Muscle of arm (tissue), 14 donors: ENCODE data around the gene MRPL39. TPM values are rescaled to one million over a fixed set of nuclear protein-coding genes. Genes with fewer than 3 reads are reported as not detected.
"Not testable (repeated sequence)": the region's sequence is repeated elsewhere in the genome, so short reads cannot be mapped to it uniquely, and the experiment has no call there.

Source experiments
- DNase-seq: peaks from one replicate; pipeline ENCODE4 v3.0.0-alpha.2; 2013
- long read RNA-seq, 11 donors: transcript quantifications; one replicate each; lab custom pipeline, GENCODE V29; 2026
- polyA plus RNA-seq, 12 donors: library from polyadenylated mRNA; unstranded; fragments of 120-200 nt; gene quantifications; one replicate each; pipeline ENCODE4 v1.2.1, GENCODE V29; 2013; ENCODE audit not compliant: insufficient read length in 12 of 12

MRPL39 gene
- 10 to 100 TPM in 11 of 12 donors, not detected in 1; 24.6 to 37.5 (median 33.2) TPM for polyA plus RNA-seq
- long read RNA-seq, donor 1, transcript MRPL39-202 (10 exons, 1,110 nt), result major isoform, 23 of 23 reads
- long read RNA-seq, donor 1, partial matches to known transcripts, result 0 of 23 reads
- long read RNA-seq, donor 1, other reads (novel, unspliced or antisense), result 0 of 23 reads
- long read RNA-seq, donor 2, transcript MRPL39-202 (10 exons, 1,110 nt), result major isoform, 21 of 21 reads
- long read RNA-seq, donor 2, partial matches to known transcripts, result 0 of 21 reads
- long read RNA-seq, donor 2, other reads (novel, unspliced or antisense), result 0 of 21 reads
- long read RNA-seq, donor 3, transcript MRPL39-202 (10 exons, 1,110 nt), result major isoform, 19 of 19 reads
- long read RNA-seq, donor 3, partial matches to known transcripts, result 0 of 19 reads
- long read RNA-seq, donor 3, other reads (novel, unspliced or antisense), result 0 of 19 reads
- long read RNA-seq, donor 4, transcript MRPL39-202 (10 exons, 1,110 nt), result major isoform, 10 of 10 reads
- long read RNA-seq, donor 4, partial matches to known transcripts, result 0 of 10 reads
- long read RNA-seq, donor 4, other reads (novel, unspliced or antisense), result 0 of 10 reads
- long read RNA-seq, donor 5, transcript MRPL39-202 (10 exons, 1,110 nt), result major isoform, 20 of 20 reads
- long read RNA-seq, donor 5, partial matches to known transcripts, result 0 of 20 reads
- long read RNA-seq, donor 5, other reads (novel, unspliced or antisense), result 0 of 20 reads
- long read RNA-seq, donor 6, transcript MRPL39-202 (10 exons, 1,110 nt), result major isoform, 10 of 10 reads
- long read RNA-seq, donor 6, partial matches to known transcripts, result 0 of 10 reads
- long read RNA-seq, donor 6, other reads (novel, unspliced or antisense), result 0 of 10 reads
- long read RNA-seq, donor 7, transcript MRPL39-202 (10 exons, 1,110 nt), result major isoform, 9 of 9 reads
- long read RNA-seq, donor 7, partial matches to known transcripts, result 0 of 9 reads
- long read RNA-seq, donor 7, other reads (novel, unspliced or antisense), result 0 of 9 reads
- long read RNA-seq, donor 8, transcript MRPL39-202 (10 exons, 1,110 nt), result major isoform, 22 of 62 reads
- long read RNA-seq, donor 8, partial matches to known transcripts, result 23 of 62 reads
- long read RNA-seq, donor 8, other reads (novel, unspliced or antisense), result 17 of 62 reads
- long read RNA-seq, donor 9, transcript MRPL39-202 (10 exons, 1,110 nt), result major isoform, 6 of 6 reads
- long read RNA-seq, donor 9, partial matches to known transcripts, result 0 of 6 reads
- long read RNA-seq, donor 9, other reads (novel, unspliced or antisense), result 0 of 6 reads
- long read RNA-seq, donor 10, transcript MRPL39-202 (10 exons, 1,110 nt), result major isoform, 14 of 14 reads
- long read RNA-seq, donor 10, partial matches to known transcripts, result 0 of 14 reads
- long read RNA-seq, donor 10, other reads (novel, unspliced or antisense), result 0 of 14 reads
- long read RNA-seq, donor 11, transcript MRPL39-202 (10 exons, 1,110 nt), result major isoform, 18 of 18 reads
- long read RNA-seq, donor 11, partial matches to known transcripts, result 0 of 18 reads
- long read RNA-seq, donor 11, other reads (novel, unspliced or antisense), result 0 of 18 reads

DNA sequence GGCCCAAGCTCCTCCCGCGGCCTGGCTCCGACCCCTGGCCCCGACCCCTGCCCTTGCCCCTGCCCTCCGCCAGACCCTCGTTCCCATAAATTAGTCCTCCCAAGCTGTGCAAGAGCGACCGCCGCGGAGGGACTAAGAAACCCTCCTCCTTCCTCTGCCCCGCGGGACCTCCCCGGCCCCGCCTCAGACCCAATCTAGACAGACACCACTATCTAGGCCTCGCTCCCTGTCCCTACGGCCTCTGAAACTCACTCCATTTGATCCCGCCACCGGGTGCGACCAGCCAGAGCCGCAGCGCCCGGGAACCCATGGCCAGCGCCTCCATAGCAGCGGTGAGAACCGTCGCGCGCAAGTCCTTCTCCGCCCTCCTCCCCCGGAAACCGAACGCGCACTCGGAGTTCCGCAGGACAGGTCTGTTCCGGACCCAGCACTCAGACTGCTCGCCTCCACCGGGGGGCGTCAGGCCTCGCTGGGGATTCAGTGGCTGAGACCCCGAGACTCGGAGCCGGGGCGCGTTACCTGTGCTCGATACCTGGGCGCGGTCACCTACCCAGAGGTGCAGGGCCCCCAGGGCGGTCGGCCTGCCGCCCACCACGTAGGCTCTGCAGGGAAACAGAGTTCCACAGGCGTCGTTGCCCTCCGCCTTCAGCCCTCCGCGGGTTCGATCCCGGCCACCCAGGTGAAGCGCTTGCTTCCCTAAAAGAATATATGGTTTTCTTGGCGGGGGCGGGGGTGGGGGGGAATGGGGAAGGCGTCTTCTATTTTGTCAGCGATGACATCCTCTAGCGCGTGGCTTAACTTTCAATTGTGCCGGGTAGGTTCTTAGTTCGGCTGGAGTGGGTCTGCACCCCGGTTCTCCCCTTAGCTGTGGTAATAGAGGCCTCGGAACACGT, at the start of gene MRPL39:
TSS of gene MRPL39 (minus strand) at position 331 of the 893 bp plus-strand sequence. CDS start at position 325, 6 bp downstream.
- DNase-seq, result peak; percentile 91

DNA sequence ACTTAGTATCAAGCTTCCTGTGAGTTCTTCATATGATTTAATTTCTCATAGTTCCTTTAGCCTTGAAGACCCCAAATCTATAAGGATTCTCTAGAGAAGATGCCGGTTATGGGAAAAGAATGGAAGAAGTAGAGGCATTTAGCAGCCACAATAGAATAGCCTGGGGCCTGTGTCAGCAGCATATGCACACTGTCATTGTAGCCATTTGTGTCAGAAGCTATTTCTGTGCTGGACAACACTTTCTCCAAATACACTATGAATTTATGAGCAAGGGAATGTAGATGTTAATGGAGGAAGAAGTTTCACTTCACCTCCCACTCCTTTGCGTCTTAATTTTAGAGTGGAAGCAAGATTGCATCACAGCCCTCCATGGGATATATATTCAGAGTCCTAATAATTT, 49.1 kb upstream of the MRPL39 start:
- no peak for DNase-seq

DNA sequence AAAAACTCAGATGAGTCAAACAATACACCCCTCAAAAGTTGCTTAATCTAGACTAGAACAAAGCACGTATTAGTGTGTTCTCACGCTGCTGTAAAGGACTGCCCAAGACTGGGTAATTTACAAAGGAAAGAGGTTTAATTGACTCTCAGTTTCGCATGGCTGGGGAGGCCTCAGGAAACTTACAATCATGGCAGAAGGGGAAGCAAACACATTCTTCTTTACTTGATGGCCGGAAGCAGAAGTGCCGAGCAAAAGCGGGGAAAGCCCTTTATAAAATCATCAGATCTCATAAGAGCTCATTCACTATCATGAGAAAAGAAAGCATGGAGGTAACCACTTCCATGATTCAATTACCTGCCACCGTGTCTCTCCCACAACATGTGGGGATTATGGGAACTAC, 41.9 kb upstream of the MRPL39 start:
- DNase-seq, result no peak

DNA sequence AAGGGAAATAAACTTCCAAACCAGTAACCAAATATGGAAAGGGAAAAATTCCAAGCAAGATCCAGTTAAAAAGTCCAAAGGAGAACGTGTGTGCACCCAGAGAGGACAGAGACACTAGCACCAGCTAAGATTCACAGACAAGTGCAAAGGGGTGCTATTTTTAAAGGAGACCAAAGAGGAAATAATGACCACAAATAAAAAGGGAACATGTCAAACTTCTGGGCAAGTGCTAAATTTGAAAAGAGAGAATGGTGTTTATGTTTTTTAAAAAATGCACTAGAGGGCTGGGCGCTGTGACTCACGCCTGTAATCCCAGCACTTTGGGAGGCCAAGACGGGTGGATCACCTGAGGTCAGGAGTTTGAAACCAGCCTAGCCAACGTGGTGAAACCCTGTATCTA, 40.4 kb upstream of the MRPL39 start:
- no peak for DNase-seq

DNA sequence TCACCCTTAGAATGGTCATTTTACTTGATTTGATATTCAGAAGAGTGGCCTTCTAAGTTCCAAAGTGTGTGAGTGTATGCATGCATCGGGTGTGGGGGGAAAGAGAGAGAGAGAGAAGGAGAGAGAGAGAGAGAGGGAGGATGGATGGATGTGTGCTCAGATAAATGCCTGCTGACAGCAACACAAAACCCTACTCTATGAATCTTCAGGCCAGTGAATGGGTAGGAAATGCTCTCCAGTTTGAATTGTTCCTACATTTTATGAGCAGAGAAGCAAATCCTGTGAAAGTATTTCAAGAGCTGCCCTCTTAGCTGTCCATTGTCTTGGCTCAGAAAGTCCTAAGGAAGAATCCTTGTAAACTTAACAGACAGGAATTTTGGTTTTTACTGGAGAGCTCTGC, 39.2 kb upstream of the MRPL39 start:
- DNase-seq, result no peak

DNA sequence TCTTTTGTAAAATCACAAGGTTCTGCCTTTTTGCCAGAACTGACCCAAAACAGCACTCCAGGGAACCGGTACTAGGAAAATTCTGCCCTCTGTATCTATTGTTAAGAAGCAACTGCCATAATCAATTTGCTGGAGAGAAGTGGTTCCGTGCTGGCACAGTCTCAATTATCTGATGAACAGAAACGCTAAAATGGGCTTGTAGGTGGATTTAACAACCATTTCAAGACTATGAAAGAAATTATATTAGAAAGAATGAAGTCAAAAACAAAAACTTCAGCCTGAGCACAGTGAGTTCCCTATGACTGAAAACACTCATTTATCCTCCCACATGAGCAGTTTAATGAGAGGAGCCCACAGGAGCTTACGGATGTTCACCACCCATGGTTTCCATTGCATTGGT, 36.2 kb upstream of the MRPL39 start:
- no peak for DNase-seq

DNA sequence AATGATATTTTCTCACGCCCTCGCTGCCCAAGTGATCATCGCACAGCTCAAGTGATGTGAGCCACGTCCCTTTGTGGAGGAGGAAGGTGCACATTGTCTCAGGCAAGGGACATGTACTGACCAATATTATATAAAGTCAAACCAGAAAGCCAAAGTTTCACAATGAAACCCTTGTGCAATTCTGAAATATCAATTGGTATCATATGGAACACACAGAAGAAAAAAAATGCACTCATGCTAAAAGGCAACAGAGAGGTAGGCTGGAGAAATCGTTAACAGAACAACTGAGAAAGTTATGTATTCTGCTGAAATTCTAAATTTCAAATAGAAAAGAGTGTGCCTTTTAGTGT, 33.6 kb upstream of the MRPL39 start:
- peak; percentile 2 for DNase-seq

DNA sequence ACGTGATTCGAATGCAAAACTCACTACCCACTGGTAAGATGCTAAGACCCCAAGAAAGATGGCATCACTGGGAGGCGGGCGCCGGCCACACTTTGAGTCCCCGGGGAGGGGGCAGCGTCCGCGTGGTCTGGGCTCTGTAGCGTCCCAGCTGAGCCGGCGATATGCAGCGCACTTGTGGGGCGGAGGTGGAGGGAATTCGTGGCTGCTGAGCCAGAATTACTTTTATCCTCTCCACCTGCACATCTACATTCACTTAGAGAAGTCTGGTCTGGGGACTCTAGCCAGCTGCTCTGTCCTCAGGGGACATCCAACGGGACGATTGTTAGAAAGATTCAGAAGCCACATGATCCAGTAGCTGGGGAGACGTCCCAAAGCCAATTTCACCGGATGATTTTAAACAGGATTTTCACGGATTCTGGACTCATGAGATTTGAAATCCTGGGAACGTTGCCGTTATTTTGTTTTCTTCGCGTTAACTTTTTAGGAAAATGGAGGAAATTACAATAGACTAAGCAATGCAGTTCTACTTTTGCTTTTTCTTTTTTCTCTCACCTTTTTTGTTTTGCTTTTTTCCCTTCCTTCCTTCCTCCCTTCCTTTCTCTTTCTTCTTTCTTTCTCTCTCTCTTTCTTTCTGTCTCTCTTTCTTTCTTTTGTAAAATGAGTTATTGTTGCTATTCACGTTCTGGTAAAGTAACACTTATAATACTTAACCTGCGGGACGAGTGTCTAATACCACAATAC, 33.1 kb upstream of the MRPL39 start:
- DNase-seq, result peak; percentile 42

DNA sequence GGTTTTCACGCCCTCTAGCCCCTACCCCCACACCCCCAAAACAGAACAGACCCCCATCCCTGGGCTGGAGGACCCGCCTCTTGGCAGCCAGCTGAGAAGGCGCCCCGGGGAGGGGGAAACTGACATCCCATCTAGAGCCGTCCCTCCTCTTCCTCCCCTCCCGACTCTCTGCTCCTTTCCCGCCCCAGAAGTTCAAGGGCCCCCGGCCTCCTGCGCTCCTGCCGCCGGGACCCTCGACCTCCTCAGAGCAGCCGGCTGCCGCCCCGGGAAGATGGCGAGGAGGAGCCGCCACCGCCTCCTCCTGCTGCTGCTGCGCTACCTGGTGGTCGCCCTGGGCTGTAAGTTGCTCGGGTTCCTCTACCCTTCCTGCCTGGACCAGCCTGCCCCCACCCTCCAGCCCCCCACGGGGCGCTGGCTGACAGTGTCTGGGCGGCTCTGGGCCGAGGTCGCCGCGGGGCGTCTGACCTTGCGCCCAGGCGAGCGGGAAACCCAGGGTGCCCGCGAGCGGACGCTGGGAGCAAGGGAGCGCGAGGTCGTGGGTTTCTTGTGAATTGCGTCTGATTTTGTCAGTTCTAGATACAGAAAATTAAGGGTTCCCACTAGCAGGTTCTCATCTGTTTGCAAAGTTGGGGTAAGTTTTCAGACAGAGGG, 32.4 kb upstream of the MRPL39 start:
- peak; percentile 37 for DNase-seq

DNA sequence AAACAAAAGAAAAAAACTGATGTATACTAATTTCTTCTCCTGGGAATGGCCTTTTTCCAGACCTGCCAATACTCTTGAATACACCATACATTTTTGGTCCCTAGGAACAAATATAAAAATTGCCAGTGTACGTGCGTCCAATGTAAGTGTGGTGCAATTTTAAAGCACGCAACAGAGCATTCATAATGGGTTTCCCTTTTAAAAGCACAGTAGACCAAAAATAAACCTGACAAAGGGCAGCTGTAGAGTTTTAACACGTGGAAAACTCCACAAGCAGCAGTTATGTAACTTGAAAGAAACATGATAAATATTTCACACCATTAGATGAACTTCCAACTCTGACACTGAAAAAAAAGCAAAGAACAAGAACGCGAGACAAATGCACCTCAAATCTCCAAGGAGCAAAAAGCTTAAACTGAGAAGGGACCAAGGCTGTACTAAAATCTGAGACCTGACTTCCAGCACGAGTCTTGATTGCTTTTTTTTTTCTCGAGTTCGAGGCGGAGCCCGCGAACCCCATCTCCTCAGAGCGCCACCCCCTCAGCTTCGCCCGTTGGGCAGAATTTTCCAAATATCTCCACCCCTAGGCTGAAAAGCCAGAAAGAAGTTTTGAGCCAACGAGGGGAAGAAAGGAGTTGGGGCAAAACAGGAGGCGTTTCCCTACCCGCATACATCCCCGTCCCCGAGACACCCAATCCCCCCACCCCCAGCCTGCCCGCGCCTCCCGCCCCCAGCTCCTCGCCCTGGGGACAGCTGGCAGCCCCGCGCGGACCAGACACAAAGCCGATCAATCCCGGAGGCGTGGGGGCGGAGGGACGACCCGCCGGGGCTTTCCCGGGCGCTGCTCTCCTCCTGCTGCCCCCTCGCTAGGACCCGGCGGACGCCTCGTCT, 31.6 kb upstream of the MRPL39 start, which contains the start of gene JAM2:
TSS of gene JAM2 (plus strand) at position 599 of the 891 bp plus-strand sequence. CDS start 564 bp downstream, outside the sequence.
- DNase-seq, result peak; percentile 52

DNA sequence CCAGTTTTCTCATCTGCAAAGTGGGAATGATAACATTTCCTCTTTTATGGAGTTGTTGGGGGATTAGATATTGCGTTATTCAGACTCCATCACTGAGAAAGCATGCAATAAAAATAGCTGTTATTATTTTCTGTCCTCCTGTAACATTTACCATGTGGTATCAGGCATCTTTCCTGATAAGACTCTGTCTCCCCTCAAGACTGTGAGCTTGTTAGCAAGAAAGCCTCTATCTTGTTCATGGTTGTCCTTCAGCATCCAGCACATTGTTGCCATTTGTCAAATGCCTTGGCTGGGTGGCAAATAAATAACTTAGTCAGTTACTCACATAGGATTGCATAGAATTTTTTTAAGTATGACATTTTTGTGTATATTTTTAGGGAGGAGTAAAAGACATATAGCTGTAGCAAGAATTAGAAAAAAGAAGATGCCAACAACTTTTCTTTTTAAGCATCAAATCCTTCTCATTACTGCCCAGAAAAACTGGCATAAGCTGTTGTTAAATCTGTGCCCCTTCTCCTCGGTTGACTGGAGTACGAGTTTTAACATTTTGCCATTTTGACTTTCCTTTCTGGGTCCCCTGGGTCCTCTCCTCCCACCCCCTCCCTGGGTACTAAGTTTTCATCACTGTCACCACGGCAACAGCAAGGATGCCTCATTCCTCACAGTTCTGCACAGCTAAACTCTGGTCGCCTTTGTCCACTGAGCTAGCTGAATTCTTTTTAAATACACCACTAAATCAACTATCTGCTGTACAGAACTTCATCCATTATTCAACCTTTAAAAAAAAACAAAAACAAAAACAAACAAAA, 30.8 kb upstream of the MRPL39 start:
- peak; percentile 8 for DNase-seq

DNA sequence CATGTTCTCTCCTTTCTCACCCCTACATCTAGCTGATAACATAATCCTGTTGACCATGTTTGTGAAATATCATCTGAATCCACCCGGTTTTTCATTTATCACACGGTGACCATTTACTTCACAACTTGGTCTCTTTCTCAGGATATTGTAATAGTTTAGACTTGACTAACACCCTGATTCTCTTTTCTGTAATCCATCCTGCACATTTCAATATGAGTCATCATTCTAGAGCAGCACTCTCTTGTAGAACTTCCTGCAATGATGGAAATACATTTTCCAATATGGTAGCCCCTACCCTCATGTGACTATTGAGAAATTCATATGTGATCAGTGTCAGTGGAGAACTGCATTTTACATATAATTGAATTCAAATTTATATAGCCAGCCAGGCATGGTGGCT, 29.4 kb upstream of the MRPL39 start:
- no peak for DNase-seq

DNA sequence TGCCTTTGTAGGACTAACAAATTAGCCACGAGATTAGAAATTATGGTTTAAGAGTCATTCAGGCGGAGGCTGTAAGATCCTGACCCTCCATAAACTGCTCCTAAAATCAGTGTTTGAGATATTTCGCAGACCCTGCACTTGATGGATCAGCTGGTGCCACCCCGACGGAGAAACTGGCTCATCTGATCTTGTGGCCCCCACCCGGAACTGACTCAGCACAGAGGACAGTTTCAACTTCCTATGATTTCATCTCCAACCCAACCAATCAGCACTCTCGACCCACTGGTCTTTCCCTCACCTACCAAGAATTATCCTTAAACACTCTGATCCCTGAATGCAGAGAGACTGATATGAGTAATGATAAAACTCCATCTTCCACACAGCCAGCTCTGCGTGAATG, 28.0 kb upstream of the MRPL39 start:
- DNase-seq, result no peak

DNA sequence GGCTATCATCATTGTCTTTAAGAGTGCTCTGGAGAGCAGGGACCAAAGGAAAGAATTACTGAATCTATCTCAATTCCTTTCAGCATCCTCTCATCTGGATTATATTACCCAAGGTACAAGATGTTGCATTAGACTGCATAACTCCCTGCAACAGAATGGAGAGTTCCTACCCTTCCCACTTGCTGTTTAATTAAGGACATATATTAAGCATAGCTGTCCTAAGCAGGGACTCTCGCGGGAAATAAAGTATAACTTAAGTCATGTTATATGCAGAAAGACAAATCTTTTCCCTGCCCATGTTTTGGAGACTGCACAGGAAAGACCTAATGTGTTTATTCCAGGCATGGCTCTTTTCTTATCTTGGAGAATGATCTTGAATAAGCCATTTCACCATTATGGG, 25.0 kb upstream of the MRPL39 start:
- DNase-seq, result no peak

DNA sequence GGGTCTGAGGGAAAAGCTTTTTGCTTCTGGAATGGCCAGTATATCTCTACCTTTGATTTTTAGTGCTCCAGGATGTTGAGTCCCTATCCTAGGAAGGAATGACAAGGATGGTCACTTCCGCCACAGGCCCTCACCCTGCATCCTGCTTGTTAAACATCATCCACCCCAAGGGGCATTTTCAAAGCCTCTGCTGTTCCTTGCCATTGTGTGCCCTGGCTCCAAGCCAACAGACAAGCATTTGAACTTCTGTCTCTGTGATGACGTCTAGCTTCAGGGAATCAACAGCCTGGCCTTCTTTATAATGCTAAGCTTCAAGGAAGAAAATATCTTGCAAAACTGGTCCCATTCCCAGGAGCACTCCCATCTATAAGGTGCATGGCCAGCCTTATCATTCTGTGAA, 19.5 kb upstream of the MRPL39 start:
- DNase-seq, result no peak

DNA sequence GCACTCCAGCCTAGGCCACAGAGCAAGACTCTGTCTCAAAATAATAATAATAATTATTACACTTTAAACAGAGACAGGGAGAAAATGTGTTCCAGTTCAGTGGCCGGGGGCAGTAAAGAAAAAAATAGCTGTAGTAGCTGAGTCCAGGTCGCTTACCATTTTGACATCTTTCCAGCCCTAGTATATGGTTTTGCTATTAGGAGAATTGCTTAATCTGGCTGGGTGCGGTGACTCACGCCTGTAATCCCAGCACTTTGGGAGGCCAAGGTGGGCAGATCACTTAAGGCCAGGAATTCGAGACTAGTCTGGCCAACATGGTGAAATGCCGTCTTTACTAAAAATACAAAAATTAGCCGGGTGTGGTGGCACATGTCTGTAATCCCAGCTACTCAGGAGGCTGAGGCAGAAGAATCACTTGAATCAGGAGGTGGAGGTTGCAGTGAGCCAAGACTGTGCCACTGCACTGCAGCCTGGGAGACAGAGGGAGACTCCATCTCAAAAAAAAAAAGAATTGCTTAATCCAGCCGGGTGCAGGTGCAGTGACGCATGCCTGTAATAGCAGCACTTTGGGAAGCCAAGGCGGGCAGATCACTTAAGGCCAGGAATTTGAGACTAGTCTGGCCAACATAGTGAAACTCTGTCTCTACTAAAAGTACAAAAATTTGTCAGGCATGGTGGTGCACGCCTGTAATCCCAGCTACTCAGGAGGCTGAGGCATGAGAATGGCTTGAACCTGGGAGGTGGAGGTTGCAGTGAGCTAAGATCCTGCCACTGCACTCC, 18.7 kb upstream of the MRPL39 start:
- DNase-seq, result not testable (repeated sequence)
